HepG2 (cell line): ENCODE results near the gene LDHAL6B. TPM values are rescaled to one million over a fixed set of nuclear protein-coding genes. Genes with fewer than 3 reads are reported as not detected.

Experiments
- CAMTA2 ChIP-seq: sonication (generic); formaldehyde crosslinking; IDR thresholded peaks from 2 replicates; pipeline ENCODE4 v1.4.0; 2020; ENCODE audit warnings: mild to moderate bottlenecking, missing genetic modification reagents, borderline replicate concordance
- CBFB ChIP-seq: sonication (generic); formaldehyde crosslinking; IDR thresholded peaks from 2 replicates; pipeline ENCODE4 v1.4.0; 2020; ENCODE audit warnings: missing genetic modification reagents
- ELF4 ChIP-seq: sonication (generic); formaldehyde crosslinking; IDR thresholded peaks from 2 replicates; pipeline ENCODE4 v1.5.0; 2020; ENCODE audit warnings: missing genetic modification reagents, mild to moderate bottlenecking, moderate library complexity, borderline replicate concordance
- ERF ChIP-seq: IDR thresholded peaks from 2 replicates; pipeline ENCODE4 v1.6.1; 2018; ENCODE audit warnings: missing biosample characterization, missing genetic modification reagents
- JARID2 ChIP-seq: sonication (generic); formaldehyde crosslinking; IDR thresholded peaks from 2 replicates; pipeline ENCODE4 v1.8.1; 2023; ENCODE audit warnings: missing genetic modification reagents, inconsistent platforms; ENCODE audit not compliant: insufficient replicate concordance
- MAFG ChIP-seq: sonication (generic); formaldehyde crosslinking; IDR thresholded peaks from 2 replicates; pipeline ENCODE4 v1.5.1; 2020; ENCODE audit warnings: mild to moderate bottlenecking, missing genetic modification reagents
- NR3C1 ChIP-seq: sonication (generic); formaldehyde crosslinking; IDR thresholded peaks from 2 replicates; pipeline ENCODE4 v1.4.0; 2020; ENCODE audit warnings: missing genetic modification reagents
- ONECUT2 ChIP-seq: sonication (generic); formaldehyde crosslinking; IDR thresholded peaks from 2 replicates; pipeline ENCODE4 v1.4.0; 2020; ENCODE audit warnings: missing genetic modification reagents
- PHF20 ChIP-seq: sonication (generic); formaldehyde crosslinking; IDR thresholded peaks from 2 replicates; pipeline ENCODE4 v1.5.0; 2020; ENCODE audit warnings: mild to moderate bottlenecking, missing genetic modification reagents
- PLRG1 ChIP-seq: fragments of 450-650 bp; conservative IDR thresholded peaks from 2 replicates; pipeline ENCODE4 v1.6.1; 2016
- RBFOX2 ChIP-seq: fragments of 200-400 bp; formaldehyde crosslinking; IDR thresholded peaks from 2 replicates; pipeline ENCODE4 v1.6.1; 2017; ENCODE audit warnings: low read depth, mild to moderate bottlenecking, low read length
- RCOR2 ChIP-seq: IDR thresholded peaks from 2 replicates; pipeline ENCODE4 v1.6.1; 2016; ENCODE audit warnings: missing biosample characterization, missing genetic modification reagents
- RFX5 ChIP-seq: IDR thresholded peaks from 2 replicates; pipeline ENCODE4 v1.6.1; 2011; ENCODE audit warnings: low read depth, low read length, improper control_type of control experiment
- SNRNP70 ChIP-seq: fragments of 200-400 bp; formaldehyde crosslinking; IDR thresholded peaks from 2 replicates; pipeline ENCODE4 v1.6.1; 2017; ENCODE audit warnings: mild to moderate bottlenecking, low read depth, low read length, moderate library complexity
- TCF7 ChIP-seq: sonication (generic); IDR thresholded peaks from 2 replicates; pipeline ENCODE4 v1.6.1; 2016; ENCODE audit warnings: antibody characterized with exemption, low read depth
- TEAD3 ChIP-seq: optimal IDR thresholded peaks from 2 replicates; pipeline ENCODE3; 2016; ENCODE audit warnings: borderline replicate concordance
- YY1 ChIP-seq: IDR thresholded peaks from 2 replicates; pipeline ENCODE4 v1.6.1; 2011; ENCODE audit warnings: low read length, low read depth, moderate library complexity, mild to moderate bottlenecking; ENCODE audit not compliant: insufficient read depth, insufficient replicate concordance
- ZNF10 ChIP-seq: sonication (generic); formaldehyde crosslinking; IDR thresholded peaks from 2 replicates; pipeline ENCODE4 v1.4.0; 2020; ENCODE audit warnings: mild to moderate bottlenecking, low read depth, missing genetic modification reagents, borderline replicate concordance
- ZNF205 ChIP-seq: IDR thresholded peaks from 2 replicates; pipeline ENCODE4 v1.6.1; 2018; ENCODE audit warnings: missing biosample characterization, missing genetic modification reagents
- ZNF317 ChIP-seq: sonication (generic); formaldehyde crosslinking; IDR thresholded peaks from 2 replicates; pipeline ENCODE4 v1.5.0; 2020; ENCODE audit warnings: mild to moderate bottlenecking, missing genetic modification reagents
- ZNF441 ChIP-seq: sonication (generic); formaldehyde crosslinking; IDR thresholded peaks from 2 replicates; pipeline ENCODE4 v1.7.0; 2021; ENCODE audit warnings: missing genetic modification reagents, borderline replicate concordance
- ZNF549 ChIP-seq: sonication (generic); formaldehyde crosslinking; IDR thresholded peaks from 2 replicates; pipeline ENCODE4 v1.5.0; 2020; ENCODE audit warnings: missing genetic modification reagents
- ZNF557 ChIP-seq: sonication (generic); formaldehyde crosslinking; IDR thresholded peaks from 2 replicates; pipeline ENCODE4 v1.4.0; 2020; ENCODE audit warnings: missing genetic modification reagents
- ZNF678 ChIP-seq: sonication (generic); formaldehyde crosslinking; IDR thresholded peaks from 2 replicates; pipeline ENCODE4 v1.4.0; 2020; ENCODE audit warnings: mild to moderate bottlenecking, missing genetic modification reagents
- polyA plus RNA-seq, 8 experiments: library from polyadenylated mRNA; depleted of rRNA in 3 of 8; stranded (reverse) in 7 of 8; unstranded in 1 of 8; fragments of >200 nt; fragmentation: Illumina TruSeq in 4 of 8; extraction: Trizol in 4 of 8; gene quantifications; 2 replicates each; pipeline versions ENCODE4 v1.2.1 to v1.2.3, GENCODE V29; 2011 to 2016; ENCODE audit warnings: low read depth in 4 of 8, missing spikeins in 1 of 8, mixed read lengths in 1 of 8; ENCODE audit not compliant: insufficient read depth in 1 of 8
- total RNA-seq, 5 experiments: library from RNA; depleted of rRNA; stranded (reverse); fragments of >200 nt; fragmentation: Illumina TruSeq; extraction: Trizol; gene quantifications; 2 replicates each; pipeline ENCODE4 v1.2.3, GENCODE V29; 2016; ENCODE audit warnings: low read depth in 1 of 5
- TF ChIP-seq, protein P1 (sequence below): sonication (generic); formaldehyde crosslinking; IDR thresholded peaks from 2 replicates; pipeline ENCODE4 v1.4.0; 2020; ENCODE audit warnings: missing genetic modification reagents, borderline replicate concordance
- TF ChIP-seq, protein P2 (sequence below): IDR thresholded peaks from 2 replicates; pipeline ENCODE4 v1.6.1; 2016; ENCODE audit warnings: control low read depth
- TF ChIP-seq, protein P3 (sequence below): sonication (generic); formaldehyde crosslinking; IDR thresholded peaks from 2 replicates; pipeline ENCODE4 v1.5.0; 2020; ENCODE audit warnings: missing genetic modification reagents, mild to moderate bottlenecking, borderline replicate concordance
- TF ChIP-seq, protein P4 (sequence below): IDR thresholded peaks from 2 replicates; pipeline ENCODE4 v1.6.1; 2018; ENCODE audit warnings: missing genetic modification reagents, mild to moderate bottlenecking, missing compliant biosample characterization

LDHAL6B gene
- total and polyA plus RNA-seq, 2 of the 13 experiments (the other 11 are each of a cell fraction or from before 2014, with no cell fraction given): not detected

DNA sequence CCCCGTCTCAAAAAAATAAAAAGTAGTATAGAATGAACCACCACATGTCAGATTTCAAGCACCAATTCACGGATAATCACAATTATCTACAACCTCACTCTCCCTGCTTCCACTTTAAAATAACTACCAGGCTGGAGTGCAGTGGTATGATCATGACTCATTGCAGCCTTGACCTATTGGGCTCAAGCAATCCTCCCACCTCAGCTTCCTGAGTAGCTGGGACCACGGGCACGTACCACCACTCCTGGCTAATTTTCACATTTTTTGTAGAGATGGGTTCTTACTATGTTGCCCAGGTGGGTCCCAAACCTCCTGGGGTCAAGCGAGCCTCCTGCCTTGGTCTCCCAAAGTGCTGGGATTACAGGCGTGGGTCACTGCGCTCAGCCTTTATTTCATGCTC lies 38.1 kb upstream of the LDHAL6B start (continued):
- TF ChIP-seq SNRNP70 (no peak), ZNF557 (CRISPR knock-in tag) (no peak), TCF7 (no peak), ELF4 (CRISPR knock-in tag) (no peak), PHF20 (no peak), RCOR2 (CRISPR knock-in tag) (no peak), YY1 (no peak), RFX5 (no peak), NR3C1 (no peak), ZNF678 (no peak), JARID2 (no peak), CAMTA2 (CRISPR knock-in tag) (no peak), ZNF10 (no peak), TEAD3 (peak; percentile 69), ZNF441 (CRISPR knock-in tag) (no peak), ZNF317 (CRISPR knock-in tag) (0 out of 2 replicates have a peak, but pooled peaks have one; percentile 29), CBFB (no peak), ERF (CRISPR knock-in tag) (no peak), ONECUT2 (CRISPR knock-in tag) (no peak), RBFOX2 (no peak), ZNF205 (CRISPR knock-in tag) (no peak), ZNF549 (CRISPR knock-in tag) (no peak), MAFG (CRISPR knock-in tag) (no peak), PLRG1 (no peak)
- TF ChIP-seq, protein P1, sequence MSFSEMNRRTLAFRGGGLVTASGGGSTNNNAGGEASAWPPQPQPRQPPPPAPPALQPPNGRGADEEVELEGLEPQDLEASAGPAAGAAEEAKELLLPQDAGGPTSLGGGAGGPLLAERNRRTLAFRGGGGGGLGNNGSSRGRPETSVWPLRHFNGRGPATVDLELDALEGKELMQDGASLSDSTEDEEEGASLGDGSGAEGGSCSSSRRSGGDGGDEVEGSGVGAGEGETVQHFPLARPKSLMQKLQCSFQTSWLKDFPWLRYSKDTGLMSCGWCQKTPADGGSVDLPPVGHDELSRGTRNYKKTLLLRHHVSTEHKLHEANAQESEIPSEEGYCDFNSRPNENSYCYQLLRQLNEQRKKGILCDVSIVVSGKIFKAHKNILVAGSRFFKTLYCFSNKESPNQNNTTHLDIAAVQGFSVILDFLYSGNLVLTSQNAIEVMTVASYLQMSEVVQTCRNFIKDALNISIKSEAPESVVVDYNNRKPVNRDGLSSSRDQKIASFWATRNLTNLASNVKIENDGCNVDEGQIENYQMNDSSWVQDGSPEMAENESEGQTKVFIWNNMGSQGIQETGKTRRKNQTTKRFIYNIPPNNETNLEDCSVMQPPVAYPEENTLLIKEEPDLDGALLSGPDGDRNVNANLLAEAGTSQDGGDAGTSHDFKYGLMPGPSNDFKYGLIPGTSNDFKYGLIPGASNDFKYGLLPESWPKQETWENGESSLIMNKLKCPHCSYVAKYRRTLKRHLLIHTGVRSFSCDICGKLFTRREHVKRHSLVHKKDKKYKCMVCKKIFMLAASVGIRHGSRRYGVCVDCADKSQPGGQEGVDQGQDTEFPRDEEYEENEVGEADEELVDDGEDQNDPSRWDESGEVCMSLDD: no peak
- TF ChIP-seq, protein P2, sequence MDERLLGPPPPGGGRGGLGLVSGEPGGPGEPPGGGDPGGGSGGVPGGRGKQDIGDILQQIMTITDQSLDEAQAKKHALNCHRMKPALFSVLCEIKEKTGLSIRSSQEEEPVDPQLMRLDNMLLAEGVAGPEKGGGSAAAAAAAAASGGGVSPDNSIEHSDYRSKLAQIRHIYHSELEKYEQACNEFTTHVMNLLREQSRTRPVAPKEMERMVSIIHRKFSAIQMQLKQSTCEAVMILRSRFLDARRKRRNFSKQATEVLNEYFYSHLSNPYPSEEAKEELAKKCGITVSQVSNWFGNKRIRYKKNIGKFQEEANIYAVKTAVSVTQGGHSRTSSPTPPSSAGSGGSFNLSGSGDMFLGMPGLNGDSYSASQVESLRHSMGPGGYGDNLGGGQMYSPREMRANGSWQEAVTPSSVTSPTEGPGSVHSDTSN (CRISPR knock-in tag): no peak
- TF ChIP-seq, protein P3, sequence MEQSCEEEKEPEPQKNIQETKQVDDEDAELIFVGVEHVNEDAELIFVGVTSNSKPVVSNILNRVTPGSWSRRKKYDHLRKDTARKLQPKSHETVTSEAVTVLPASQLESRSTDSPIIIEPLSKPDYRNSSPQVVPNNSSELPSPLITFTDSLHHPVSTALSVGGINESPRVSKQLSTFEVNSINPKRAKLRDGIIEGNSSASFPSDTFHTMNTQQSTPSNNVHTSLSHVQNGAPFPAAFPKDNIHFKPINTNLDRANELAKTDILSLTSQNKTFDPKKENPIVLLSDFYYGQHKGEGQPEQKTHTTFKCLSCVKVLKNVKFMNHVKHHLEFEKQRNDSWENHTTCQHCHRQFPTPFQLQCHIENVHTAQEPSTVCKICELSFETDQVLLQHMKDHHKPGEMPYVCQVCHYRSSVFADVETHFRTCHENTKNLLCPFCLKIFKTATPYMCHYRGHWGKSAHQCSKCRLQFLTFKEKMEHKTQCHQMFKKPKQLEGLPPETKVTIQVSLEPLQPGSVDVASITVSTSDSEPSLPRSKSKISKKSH (CRISPR knock-in tag): no peak
- TF ChIP-seq, protein P4, sequence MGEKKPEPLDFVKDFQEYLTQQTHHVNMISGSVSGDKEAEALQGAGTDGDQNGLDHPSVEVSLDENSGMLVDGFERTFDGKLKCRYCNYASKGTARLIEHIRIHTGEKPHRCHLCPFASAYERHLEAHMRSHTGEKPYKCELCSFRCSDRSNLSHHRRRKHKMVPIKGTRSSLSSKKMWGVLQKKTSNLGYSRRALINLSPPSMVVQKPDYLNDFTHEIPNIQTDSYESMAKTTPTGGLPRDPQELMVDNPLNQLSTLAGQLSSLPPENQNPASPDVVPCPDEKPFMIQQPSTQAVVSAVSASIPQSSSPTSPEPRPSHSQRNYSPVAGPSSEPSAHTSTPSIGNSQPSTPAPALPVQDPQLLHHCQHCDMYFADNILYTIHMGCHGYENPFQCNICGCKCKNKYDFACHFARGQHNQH (CRISPR knock-in tag): no peak
